HepG2 (cell line): Measurements from ENCODE around the gene TTLL6. TPM values are rescaled to one million over a fixed set of nuclear protein-coding genes. Genes with fewer than 3 reads are reported as not detected.

Experiments used
- BHLHE40 ChIP-seq: IDR thresholded peaks from 2 replicates; pipeline ENCODE4 v1.6.1; 2011; ENCODE audit warnings: low read length, improper control_type of control experiment
- CREB1 ChIP-seq, 2 experiments: fragments of 450-650 bp in 1 of 2; IDR thresholded peaks; 2 replicates each; pipeline ENCODE4 v1.6.1; 2016 to 2017; ENCODE audit warnings: control low read depth in 1 of 2, mild to moderate bottlenecking in 1 of 2, missing compliant biosample characterization in 1 of 2, missing genetic modification characterization in 1 of 2
- CREM ChIP-seq, 2 experiments: sonication (generic) in 1 of 2; formaldehyde crosslinking in 1 of 2; IDR thresholded peaks; 2 replicates each; pipeline versions ENCODE4 v1.4.0 to v1.6.1; 2016 to 2020; ENCODE audit warnings: antibody characterized with exemption in 1 of 2, mild to moderate bottlenecking in 1 of 2, missing genetic modification reagents in 1 of 2
- ETV5 ChIP-seq: IDR thresholded peaks from 2 replicates; pipeline ENCODE4 v1.6.1; 2018; ENCODE audit warnings: missing biosample characterization, missing genetic modification reagents, inconsistent platforms, borderline replicate concordance
- MIXL1 ChIP-seq: IDR thresholded peaks from 2 replicates; pipeline ENCODE4 v1.6.1; 2016
- MXI1 ChIP-seq: IDR thresholded peaks from 3 replicates; pipeline ENCODE4 v1.6.1; 2012; ENCODE audit warnings: low read depth, low read length, inconsistent platforms, borderline replicate concordance
- NFIB ChIP-seq: sonication (generic); formaldehyde crosslinking; IDR thresholded peaks from 2 replicates; pipeline ENCODE4 v1.9.0; 2021; ENCODE audit warnings: missing genetic modification reagents, mild to moderate bottlenecking, borderline replicate concordance
- POLR2A ChIP-seq, 2 experiments: IDR thresholded peaks; 2 replicates each; pipeline ENCODE4 v1.6.1; 2011; ENCODE audit warnings: low read depth in 2 of 2, low read length in 2 of 2, mild to moderate bottlenecking in 1 of 2, moderate library complexity in 1 of 2; ENCODE audit not compliant: insufficient read depth in 1 of 2
- RBM39 ChIP-seq: fragments of 200-400 bp; formaldehyde crosslinking; IDR thresholded peaks from one replicate; pipeline ENCODE4 v1.6.1; 2018; ENCODE audit warnings: antibody characterized with exemption, mild to moderate bottlenecking, low read depth, low read length; ENCODE audit not compliant: poor library complexity, severe bottlenecking
- SOX5 ChIP-seq: IDR thresholded peaks from 2 replicates; pipeline ENCODE4 v1.6.1; 2016; ENCODE audit warnings: borderline replicate concordance
- ZMYM4 ChIP-seq: sonication (generic); formaldehyde crosslinking; IDR thresholded peaks from 2 replicates; pipeline ENCODE4 v1.8.1; 2023; ENCODE audit warnings: mild to moderate bottlenecking, missing genetic modification reagents
- ZNF563 ChIP-seq: sonication (generic); formaldehyde crosslinking; IDR thresholded peaks from 2 replicates; pipeline ENCODE4 v1.8.0; 2022; ENCODE audit warnings: mild to moderate bottlenecking, moderate library complexity, missing genetic modification reagents
- ZNF616 ChIP-seq: sonication (generic); formaldehyde crosslinking; IDR thresholded peaks from 2 replicates; pipeline ENCODE4 v1.5.0; 2020; ENCODE audit warnings: low read depth, mild to moderate bottlenecking, missing genetic modification reagents
- ZNF724P ChIP-seq: sonication (generic); formaldehyde crosslinking; IDR thresholded peaks from 2 replicates; pipeline ENCODE4 v1.8.0; 2022; ENCODE audit warnings: missing genetic modification reagents, borderline replicate concordance
- ZNF737 ChIP-seq: sonication (generic); formaldehyde crosslinking; IDR thresholded peaks from 2 replicates; pipeline ENCODE4 v1.5.0; 2020; ENCODE audit warnings: missing genetic modification reagents, mild to moderate bottlenecking, borderline replicate concordance
- ZNF768 ChIP-seq: sonication (generic); formaldehyde crosslinking; IDR thresholded peaks from 2 replicates; pipeline ENCODE4 v1.4.0; 2020; ENCODE audit warnings: missing genetic modification reagents
- ZNF883 ChIP-seq: sonication (generic); formaldehyde crosslinking; IDR thresholded peaks from 2 replicates; pipeline ENCODE4 v1.5.1; 2020; ENCODE audit warnings: mild to moderate bottlenecking, missing genetic modification reagents; ENCODE audit errors: not compliant biosample characterization
- ZSCAN29 ChIP-seq: sonication (generic); formaldehyde crosslinking; conservative IDR thresholded peaks from 2 replicates; pipeline ENCODE4 v1.4.0; 2020; ENCODE audit warnings: mild to moderate bottlenecking, missing genetic modification reagents
- polyA plus RNA-seq, 8 experiments: library from polyadenylated mRNA; depleted of rRNA in 3 of 8; stranded (reverse) in 7 of 8; unstranded in 1 of 8; fragments of >200 nt; fragmentation: Illumina TruSeq in 4 of 8; extraction: Trizol in 4 of 8; gene quantifications; 2 replicates each; pipeline versions ENCODE4 v1.2.1 to v1.2.3, GENCODE V29; 2011 to 2016; ENCODE audit warnings: low read depth in 4 of 8, missing spikeins in 1 of 8, mixed read lengths in 1 of 8; ENCODE audit not compliant: insufficient read depth in 1 of 8
- total RNA-seq, 5 experiments: library from RNA; depleted of rRNA; stranded (reverse); fragments of >200 nt; fragmentation: Illumina TruSeq; extraction: Trizol; gene quantifications; 2 replicates each; pipeline ENCODE4 v1.2.3, GENCODE V29; 2016; ENCODE audit warnings: low read depth in 1 of 5
- TF ChIP-seq, protein P1 (sequence below): sonication (generic); formaldehyde crosslinking; IDR thresholded peaks from 2 replicates; pipeline ENCODE4 v1.4.0; 2020; ENCODE audit warnings: mild to moderate bottlenecking, missing genetic modification reagents
- TF ChIP-seq, protein P2 (sequence below): IDR thresholded peaks from 2 replicates; pipeline ENCODE4 v1.6.1; 2016; ENCODE audit warnings: missing compliant biosample characterization, missing genetic modification reagents, borderline replicate concordance
- TF ChIP-seq, protein P3 (sequence below): sonication (generic); formaldehyde crosslinking; conservative IDR thresholded peaks from 2 replicates; pipeline ENCODE4 v1.8.0; 2022; ENCODE audit warnings: mild to moderate bottlenecking, moderate library complexity, missing genetic modification reagents
- TF ChIP-seq, protein P4 (sequence below): sonication (generic); formaldehyde crosslinking; IDR thresholded peaks from 2 replicates; pipeline ENCODE4 v1.4.0; 2020; ENCODE audit warnings: missing genetic modification reagents
- TF ChIP-seq, protein P5 (sequence below): IDR thresholded peaks from 2 replicates; pipeline ENCODE4 v1.6.1; 2016; ENCODE audit warnings: low read depth, control low read depth

TTLL6 gene
- total and polyA plus RNA-seq, 2 of the 13 experiments (the other 11 are each of a cell fraction or from before 2014, with no cell fraction given), result 0.04 to 0.08 TPM

DNA sequence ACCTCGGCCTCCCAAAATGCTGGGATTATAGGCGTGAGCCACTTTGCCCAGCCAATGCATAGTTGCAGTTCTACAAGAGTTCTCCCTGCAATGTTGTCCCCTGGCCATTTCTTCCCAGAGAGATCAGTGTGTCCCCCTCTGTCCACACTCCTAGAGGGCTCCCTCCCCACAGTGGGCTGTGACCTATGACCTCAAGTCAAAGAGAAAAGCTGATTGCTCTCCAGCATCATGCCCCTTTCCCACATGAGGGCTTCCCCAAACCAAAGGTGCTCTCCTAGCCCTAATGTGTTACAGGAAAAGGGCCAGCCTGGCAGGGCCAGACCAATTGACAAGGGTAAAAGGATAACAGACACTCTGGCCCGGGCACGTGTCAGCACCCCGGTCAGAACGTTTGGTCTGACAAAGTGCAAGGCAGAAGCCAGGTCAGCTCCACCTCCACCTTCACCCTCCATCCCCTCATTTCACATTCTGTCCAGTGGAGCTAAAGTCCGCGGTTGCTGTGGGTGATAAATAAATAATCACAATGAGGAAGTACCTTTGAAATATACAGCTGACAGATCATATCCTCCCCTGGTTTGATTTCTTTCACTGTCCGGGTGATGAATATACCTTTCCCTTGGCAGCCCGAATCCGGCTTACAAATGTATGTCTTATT, 17.8 kb downstream of the TTLL6 start (continued):
- TF ChIP-seq CREM (IDR thresholded peaks at IDR 0.05) (peak; percentile 11; the same call in 1 of the 2 replicates), CREM (CRISPR knock-in tag; IDR thresholded peaks at IDR 0.05) (no peak), ZNF616 (CRISPR knock-in tag) (no peak), MIXL1 (0 out of 2 replicates have a peak, but pooled peaks have one; percentile 38), ZMYM4 (peak; percentile 48; the same call in 1 of the 2 replicates), ZSCAN29 (CRISPR knock-in tag) (0 out of 2 replicates have a peak, but pooled peaks have one; percentile 28), ZNF724P (CRISPR knock-in tag) (no peak), ZNF563 (CRISPR knock-in tag) (no peak), NFIB (CRISPR knock-in tag) (0 out of 2 replicates have a peak, but pooled peaks have one; percentile 41), ZNF737 (CRISPR knock-in tag) (0 out of 2 replicates have a peak, but pooled peaks have one; percentile 48), POLR2A (IDR thresholded peaks at IDR 0.05; ENCODE audit: insufficient read depth in 1 of 2, low read depth in 2 of 2, low read length in 2 of 2) (no peak), BHLHE40 (peak; percentile 83), ETV5 (CRISPR knock-in tag) (no peak), CREB1 (IDR thresholded peaks at IDR 0.05) (no peak), CREB1 (CRISPR knock-in tag; IDR thresholded peaks at IDR 0.05) (no peak), ZNF883 (CRISPR knock-in tag) (no peak), RBM39 (no peak), MXI1 (peak; percentile 42; the same call in 1 of the 3 replicates), ZNF768 (CRISPR knock-in tag) (no peak), SOX5 (no peak)
- TF ChIP-seq, protein P1, sequence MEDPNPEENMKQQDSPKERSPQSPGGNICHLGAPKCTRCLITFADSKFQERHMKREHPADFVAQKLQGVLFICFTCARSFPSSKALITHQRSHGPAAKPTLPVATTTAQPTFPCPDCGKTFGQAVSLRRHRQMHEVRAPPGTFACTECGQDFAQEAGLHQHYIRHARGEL (CRISPR knock-in tag), result no peak
- TF ChIP-seq, protein P2, sequence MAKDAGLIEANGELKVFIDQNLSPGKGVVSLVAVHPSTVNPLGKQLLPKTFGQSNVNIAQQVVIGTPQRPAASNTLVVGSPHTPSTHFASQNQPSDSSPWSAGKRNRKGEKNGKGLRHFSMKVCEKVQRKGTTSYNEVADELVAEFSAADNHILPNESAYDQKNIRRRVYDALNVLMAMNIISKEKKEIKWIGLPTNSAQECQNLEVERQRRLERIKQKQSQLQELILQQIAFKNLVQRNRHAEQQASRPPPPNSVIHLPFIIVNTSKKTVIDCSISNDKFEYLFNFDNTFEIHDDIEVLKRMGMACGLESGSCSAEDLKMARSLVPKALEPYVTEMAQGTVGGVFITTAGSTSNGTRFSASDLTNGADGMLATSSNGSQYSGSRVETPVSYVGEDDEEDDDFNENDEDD (CRISPR knock-in tag), result peak; percentile 39; the same call in 1 of the 2 replicates
- TF ChIP-seq, protein P3, sequence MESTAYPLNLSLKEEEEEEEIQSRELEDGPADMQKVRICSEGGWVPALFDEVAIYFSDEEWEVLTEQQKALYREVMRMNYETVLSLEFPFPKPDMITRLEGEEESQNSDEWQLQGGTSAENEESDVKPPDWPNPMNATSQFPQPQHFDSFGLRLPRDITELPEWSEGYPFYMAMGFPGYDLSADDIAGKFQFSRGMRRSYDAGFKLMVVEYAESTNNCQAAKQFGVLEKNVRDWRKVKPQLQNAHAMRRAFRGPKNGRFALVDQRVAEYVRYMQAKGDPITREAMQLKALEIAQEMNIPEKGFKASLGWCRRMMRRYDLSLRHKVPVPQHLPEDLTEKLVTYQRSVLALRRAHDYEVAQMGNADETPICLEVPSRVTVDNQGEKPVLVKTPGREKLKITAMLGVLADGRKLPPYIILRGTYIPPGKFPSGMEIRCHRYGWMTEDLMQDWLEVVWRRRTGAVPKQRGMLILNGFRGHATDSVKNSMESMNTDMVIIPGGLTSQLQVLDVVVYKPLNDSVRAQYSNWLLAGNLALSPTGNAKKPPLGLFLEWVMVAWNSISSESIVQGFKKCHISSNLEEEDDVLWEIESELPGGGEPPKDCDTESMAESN (CRISPR knock-in tag), result peak; percentile 40; the same call in 1 of the 2 replicates
- TF ChIP-seq, protein P4, sequence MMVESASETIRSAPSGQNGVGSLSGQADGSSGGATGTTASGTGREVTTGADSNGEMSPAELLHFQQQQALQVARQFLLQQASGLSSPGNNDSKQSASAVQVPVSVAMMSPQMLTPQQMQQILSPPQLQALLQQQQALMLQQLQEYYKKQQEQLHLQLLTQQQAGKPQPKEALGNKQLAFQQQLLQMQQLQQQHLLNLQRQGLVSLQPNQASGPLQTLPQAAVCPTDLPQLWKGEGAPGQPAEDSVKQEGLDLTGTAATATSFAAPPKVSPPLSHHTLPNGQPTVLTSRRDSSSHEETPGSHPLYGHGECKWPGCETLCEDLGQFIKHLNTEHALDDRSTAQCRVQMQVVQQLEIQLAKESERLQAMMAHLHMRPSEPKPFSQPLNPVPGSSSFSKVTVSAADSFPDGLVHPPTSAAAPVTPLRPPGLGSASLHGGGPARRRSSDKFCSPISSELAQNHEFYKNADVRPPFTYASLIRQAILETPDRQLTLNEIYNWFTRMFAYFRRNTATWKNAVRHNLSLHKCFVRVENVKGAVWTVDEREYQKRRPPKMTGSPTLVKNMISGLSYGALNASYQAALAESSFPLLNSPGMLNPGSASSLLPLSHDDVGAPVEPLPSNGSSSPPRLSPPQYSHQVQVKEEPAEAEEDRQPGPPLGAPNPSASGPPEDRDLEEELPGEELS, result peak; percentile 53
- TF ChIP-seq, protein P5, sequence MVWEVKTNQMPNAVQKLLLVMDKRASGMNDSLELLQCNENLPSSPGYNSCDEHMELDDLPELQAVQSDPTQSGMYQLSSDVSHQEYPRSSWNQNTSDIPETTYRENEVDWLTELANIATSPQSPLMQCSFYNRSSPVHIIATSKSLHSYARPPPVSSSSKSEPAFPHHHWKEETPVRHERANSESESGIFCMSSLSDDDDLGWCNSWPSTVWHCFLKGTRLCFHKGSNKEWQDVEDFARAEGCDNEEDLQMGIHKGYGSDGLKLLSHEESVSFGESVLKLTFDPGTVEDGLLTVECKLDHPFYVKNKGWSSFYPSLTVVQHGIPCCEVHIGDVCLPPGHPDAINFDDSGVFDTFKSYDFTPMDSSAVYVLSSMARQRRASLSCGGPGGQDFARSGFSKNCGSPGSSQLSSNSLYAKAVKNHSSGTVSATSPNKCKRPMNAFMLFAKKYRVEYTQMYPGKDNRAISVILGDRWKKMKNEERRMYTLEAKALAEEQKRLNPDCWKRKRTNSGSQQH, result 0 out of 2 replicates have a peak, but pooled peaks have one; percentile 29
